Activated CD8-positive, alpha-beta memory T cell treated with anti-CD3 and anti-CD28 coated beads, Interleukin-2, amount 10 ng/mL, durations not matched to agents 7 days and 5 days (primary cell): ENCODE results near the gene STK32B. TPM values are rescaled to one million over a fixed set of nuclear protein-coding genes. Genes with fewer than 3 reads are reported as not detected.

Source experiments
- ATAC-seq: fragments of 150-1000 bp; cut with Tn5 transposase; one replicate; pipeline ENCODE4 v1.10.0; 2021; ENCODE audit warnings: moderate library complexity
- CTCF ChIA-PET: fragments of 350-600 bp; sonication (Branson Sonifier 250); formaldehyde crosslinking; loops from one replicate; lab custom pipeline; 2021; ENCODE audit warnings: antibody characterized with exemption; lab: Charles Lee
- DNase-seq: peaks from one replicate; pipeline ENCODE4 v3.0.0-alpha.2; 2020
- H3K27ac Mint-ChIP-seq: one replicate; pipeline ENCODE4 v1.8.0; 2021; ENCODE audit warnings: mild to moderate bottlenecking, mixed read lengths
- H3K27me3 Mint-ChIP-seq: one replicate; pipeline ENCODE4 v1.8.0; 2021; ENCODE audit warnings: mixed read lengths
- H3K36me3 Mint-ChIP-seq: one replicate; pipeline ENCODE4 v1.8.0; 2021; ENCODE audit warnings: mild to moderate bottlenecking, mixed read lengths
- H3K4me1 Mint-ChIP-seq: one replicate; pipeline ENCODE4 v1.8.0; 2021; ENCODE audit warnings: mixed read lengths
- H3K4me3 Mint-ChIP-seq: one replicate; pipeline ENCODE4 v1.8.0; 2021; ENCODE audit warnings: mild to moderate bottlenecking, moderate library complexity, mixed read lengths
- H3K9me3 Mint-ChIP-seq: one replicate; pipeline ENCODE4 v1.8.0; 2022; ENCODE audit warnings: low read depth, mixed read lengths
- total RNA-seq, 2 experiments: library from RNA; stranded (reverse); gene quantifications; one replicate each; pipeline ENCODE4 v1.2.3, GENCODE V29; 2021

STK32B gene
- total RNA-seq, 2 experiments from 2014 or later = not detected

- Mint-ChIP-seq H3K27ac (no peak overlapping the region), H3K27me3 (no peaks in the 10 kb centered on the region), H3K4me3 (no peak overlapping the region), H3K36me3 (no peaks in the 10 kb centered on the region), H3K4me1 (no peaks in the 10 kb centered on the region), H3K9me3 (peaks cover 2% of the 10 kb centered on the region)
- CTCF ChIA-PET = no interaction called here
- ATAC-seq (no peak), DNase-seq (no peak)
Measured at GRCh38 chr4:5126857-5127256, 75.6 kb downstream of the STK32B start.

- DNase-seq (no peak), ATAC-seq (no peak)
- H3K4me3 Mint-ChIP-seq = no peak overlapping the region
- H3K4me1 Mint-ChIP-seq = no peaks in the 10 kb centered on the region
- CTCF ChIA-PET = no interaction called here
- H3K36me3 Mint-ChIP-seq = no peaks in the 10 kb centered on the region
- no peak overlapping the region for H3K27ac Mint-ChIP-seq
- no peaks in the 10 kb centered on the region for H3K27me3 Mint-ChIP-seq
- peaks cover 2% of the 10 kb centered on the region for H3K9me3 Mint-ChIP-seq
Measured at GRCh38 chr4:5127556-5127955, 76.3 kb downstream of the STK32B start.

- peaks cover 2% of the 10 kb centered on the region for H3K9me3 Mint-ChIP-seq
- H3K4me1 Mint-ChIP-seq = no peaks in the 10 kb centered on the region
- H3K27me3 Mint-ChIP-seq = no peaks in the 10 kb centered on the region
- DNase-seq (no peak), ATAC-seq (no peak)
- H3K27ac Mint-ChIP-seq = no peak overlapping the region
- CTCF ChIA-PET = no interaction called here
- no peak overlapping the region for H3K4me3 Mint-ChIP-seq
- no peaks in the 10 kb centered on the region for H3K36me3 Mint-ChIP-seq
Measured at GRCh38 chr4:5128569-5128968, 77.3 kb downstream of the STK32B start.

- ATAC-seq = no peak
- H3K27me3 Mint-ChIP-seq = no peaks in the 10 kb centered on the region
- no peaks in the 10 kb centered on the region for H3K9me3 Mint-ChIP-seq
- no peaks in the 10 kb centered on the region for H3K4me1 Mint-ChIP-seq
- no peaks in the 10 kb centered on the region for H3K36me3 Mint-ChIP-seq
- DNase-seq = no peak
- no peak overlapping the region for H3K4me3 Mint-ChIP-seq
- CTCF ChIA-PET = no interaction called here
- no peak overlapping the region for H3K27ac Mint-ChIP-seq
Measured at GRCh38 chr4:5133201-5133600, 81.9 kb downstream of the STK32B start.

- ATAC-seq (no peak), DNase-seq (no peak)
- no peaks in the 10 kb centered on the region for H3K36me3 Mint-ChIP-seq
- no peak overlapping the region for H3K4me3 Mint-ChIP-seq
- H3K9me3 Mint-ChIP-seq = no peaks in the 10 kb centered on the region
- no peak overlapping the region for H3K27ac Mint-ChIP-seq
- no peaks in the 10 kb centered on the region for H3K27me3 Mint-ChIP-seq
- H3K4me1 Mint-ChIP-seq = no peaks in the 10 kb centered on the region
- CTCF ChIA-PET = no interaction called here
Measured at GRCh38 chr4:5133933-5134594, 82.8 kb downstream of the STK32B start.

- Mint-ChIP-seq H3K27ac (no peak overlapping the region), H3K36me3 (no peaks in the 10 kb centered on the region), H3K4me1 (no peaks in the 10 kb centered on the region), H3K27me3 (no peaks in the 10 kb centered on the region), H3K4me3 (no peak overlapping the region), H3K9me3 (no peaks in the 10 kb centered on the region)
- ATAC-seq = no peak
- CTCF ChIA-PET = no interaction called here
- no peak for DNase-seq
Measured at GRCh38 chr4:5134620-5135019, 83.3 kb downstream of the STK32B start.

GRCh38 chr4:5137226-5137625, 85.9 kb downstream of the STK32B start:
- Mint-ChIP-seq H3K4me1 (no peaks in the 10 kb centered on the region), H3K27me3 (no peaks in the 10 kb centered on the region), H3K36me3 (no peaks in the 10 kb centered on the region), H3K9me3 (no peaks in the 10 kb centered on the region), H3K27ac (no peak overlapping the region), H3K4me3 (no peak overlapping the region)
- CTCF ChIA-PET = no interaction called here
- ATAC-seq (no peak), DNase-seq (no peak)

- no peaks in the 10 kb centered on the region for H3K4me1 Mint-ChIP-seq
- H3K9me3 Mint-ChIP-seq = no peaks in the 10 kb centered on the region
- no peak overlapping the region for H3K4me3 Mint-ChIP-seq
- H3K27me3 Mint-ChIP-seq = no peaks in the 10 kb centered on the region
- no peak for ATAC-seq
- no peaks in the 10 kb centered on the region for H3K36me3 Mint-ChIP-seq
- CTCF ChIA-PET = no interaction called here
- DNase-seq = no peak
- no peak overlapping the region for H3K27ac Mint-ChIP-seq
Measured at GRCh38 chr4:5137927-5138326, 86.6 kb downstream of the STK32B start.

- ATAC-seq (no peak), DNase-seq (no peak)
- CTCF ChIA-PET = no interaction called here
- no peak overlapping the region for H3K27ac Mint-ChIP-seq
- no peaks in the 10 kb centered on the region for H3K36me3 Mint-ChIP-seq
- H3K4me3 Mint-ChIP-seq = no peak overlapping the region
- no peaks in the 10 kb centered on the region for H3K27me3 Mint-ChIP-seq
- H3K4me1 Mint-ChIP-seq = no peaks in the 10 kb centered on the region
- H3K9me3 Mint-ChIP-seq = no peaks in the 10 kb centered on the region
Measured at GRCh38 chr4:5138389-5138788, 87.1 kb downstream of the STK32B start.

GRCh38 chr4:5139141-5139540, 87.9 kb downstream of the STK32B start:
- Mint-ChIP-seq H3K9me3 (no peaks in the 10 kb centered on the region), H3K36me3 (no peaks in the 10 kb centered on the region), H3K27ac (no peak overlapping the region), H3K4me3 (no peak overlapping the region), H3K4me1 (no peaks in the 10 kb centered on the region), H3K27me3 (no peaks in the 10 kb centered on the region)
- ATAC-seq = no peak
- no peak for DNase-seq
- CTCF ChIA-PET = no interaction called here

GRCh38 chr4:5141802-5142201, 90.5 kb downstream of the STK32B start:
- Mint-ChIP-seq H3K4me1 (no peaks in the 10 kb centered on the region), H3K4me3 (no peak overlapping the region), H3K36me3 (no peaks in the 10 kb centered on the region), H3K9me3 (no peaks in the 10 kb centered on the region), H3K27ac (no peak overlapping the region), H3K27me3 (no peaks in the 10 kb centered on the region)
- CTCF ChIA-PET = no interaction called here
- ATAC-seq (no peak), DNase-seq (no peak)

- Mint-ChIP-seq H3K27me3 (no peaks in the 10 kb centered on the region), H3K4me3 (no peak overlapping the region), H3K9me3 (no peaks in the 10 kb centered on the region), H3K4me1 (no peaks in the 10 kb centered on the region), H3K27ac (no peak overlapping the region), H3K36me3 (no peaks in the 10 kb centered on the region)
- DNase-seq (no peak), ATAC-seq (no peak)
- CTCF ChIA-PET = no interaction called here
Measured at GRCh38 chr4:5142726-5143125, 91.4 kb downstream of the STK32B start.

- Mint-ChIP-seq H3K9me3 (no peaks in the 10 kb centered on the region), H3K4me1 (no peaks in the 10 kb centered on the region), H3K4me3 (no peak overlapping the region), H3K36me3 (no peaks in the 10 kb centered on the region), H3K27me3 (no peaks in the 10 kb centered on the region), H3K27ac (no peak overlapping the region)
- CTCF ChIA-PET = no interaction called here
- ATAC-seq = no peak
- no peak for DNase-seq
Measured at GRCh38 chr4:5143306-5143861, 92.1 kb downstream of the STK32B start.

GRCh38 chr4:5143940-5144339, 92.7 kb downstream of the STK32B start:
- no peak overlapping the region for H3K27ac Mint-ChIP-seq
- no peak for DNase-seq
- ATAC-seq = no peak
- H3K27me3 Mint-ChIP-seq = no peaks in the 10 kb centered on the region
- no peaks in the 10 kb centered on the region for H3K4me1 Mint-ChIP-seq
- CTCF ChIA-PET = no interaction called here
- H3K36me3 Mint-ChIP-seq = no peaks in the 10 kb centered on the region
- H3K9me3 Mint-ChIP-seq = no peaks in the 10 kb centered on the region
- no peak overlapping the region for H3K4me3 Mint-ChIP-seq
